Measurements from ENCODE around the gene PDE4D.
"Not testable (repeated sequence)": the region's sequence is repeated elsewhere in the genome, so short reads cannot be mapped to it uniquely, and the experiment has no call there.

Gene PDE4D

GRCh38 chr5:59790376-59790775 lies 103.2 kb downstream of the PDE4D start:
- no peak for TF ChIP-seq CTCF (IDR thresholded peaks at IDR 0.05; ENCODE audit: low read depth, low read length)
- no peak overlapping the region for H3K4me3 ChIP-seq (ENCODE audit: low read depth, low read length)
- in situ Hi-C loops (cut with HindIII; ENCODE audit: low sequenced_read_pairs): no loop called here
- peak; percentile 63 for DNase-seq (ENCODE audit: low read depth, low spot score)

- H3K4me3 ChIP-seq (ENCODE audit: low read depth, low read length): no peak overlapping the region
- no peak for DNase-seq (ENCODE audit: low read depth, low spot score)
- in situ Hi-C loops (cut with HindIII; ENCODE audit: low sequenced_read_pairs): no loop called here
- no peak for TF ChIP-seq CTCF (IDR thresholded peaks at IDR 0.05; ENCODE audit: low read depth, low read length)
These were observed 103.6 kb downstream of the PDE4D start for GRCh38 chr5:59789894-59790293.

GRCh38 chr5:59789197-59789596 lies 104.3 kb downstream of the PDE4D start:
- H3K4me3 ChIP-seq (ENCODE audit: low read depth, low read length): no peak overlapping the region
- peak; percentile 24 for DNase-seq (ENCODE audit: low read depth, low spot score)
- in situ Hi-C loops (cut with HindIII; ENCODE audit: low sequenced_read_pairs): no loop called here
- TF ChIP-seq CTCF (IDR thresholded peaks at IDR 0.05; ENCODE audit: low read depth, low read length): no peak

GRCh38 chr5:59786334-59786805 lies 107.2 kb downstream of the PDE4D start:
- peak; percentile 87 for DNase-seq (ENCODE audit: low read depth, low spot score)
- H3K4me3 ChIP-seq (ENCODE audit: low read depth, low read length): no peak overlapping the region
- no peak for TF ChIP-seq CTCF (IDR thresholded peaks at IDR 0.05; ENCODE audit: low read depth, low read length)
- in situ Hi-C loops (cut with HindIII; ENCODE audit: low sequenced_read_pairs): no loop called here

GRCh38 chr5:59785676-59786333 lies 107.7 kb downstream of the PDE4D start:
- TF ChIP-seq CTCF (IDR thresholded peaks at IDR 0.05; ENCODE audit: low read depth, low read length): no peak
- no peak for DNase-seq (ENCODE audit: low read depth, low spot score)
- no peak overlapping the region for H3K4me3 ChIP-seq (ENCODE audit: low read depth, low read length)
- in situ Hi-C loops (cut with HindIII; ENCODE audit: low sequenced_read_pairs): no loop called here

GRCh38 chr5:59784708-59785107 lies 108.8 kb downstream of the PDE4D start:
- H3K4me3 ChIP-seq (ENCODE audit: low read depth, low read length); in situ Hi-C loops (cut with HindIII; ENCODE audit: low sequenced_read_pairs); DNase-seq (ENCODE audit: low read depth, low spot score): not testable (repeated sequence)

- in situ Hi-C loops (cut with HindIII; ENCODE audit: low sequenced_read_pairs): no loop called here
- no peak for TF ChIP-seq CTCF (IDR thresholded peaks at IDR 0.05; ENCODE audit: low read depth, low read length)
- no peak for DNase-seq (ENCODE audit: low read depth, low spot score)
- no peak overlapping the region for H3K4me3 ChIP-seq (ENCODE audit: low read depth, low read length)
These were observed 110.3 kb downstream of the PDE4D start for GRCh38 chr5:59783264-59783663.

Data from astrocyte of the spinal cord (primary cell).